T-helper 1 cell treated with Interleukin-12 subunit alpha and Interleukin-12 subunit beta and Interleukin-4 antibody, amounts not matched to agents 30 ng/mL and 1 ng/mL, for 36 hours (primary cell): ENCODE measurements around the gene ACAP3. TPM values are rescaled to one million over a fixed set of nuclear protein-coding genes. Genes with fewer than 3 reads are reported as not detected.

Source experiments
- intact Hi-C: fragments of 100-400 bp; cut with micrococcal nuclease; formaldehyde crosslinking; loops from one replicate; pipeline ENCODE4 v1.15.1; 2024
- total RNA-seq: library from RNA; stranded (reverse); gene quantifications from 2 replicates; pipeline ENCODE4 v1.2.3, GENCODE V29; 2022

Gene ACAP3
- total RNA-seq, 1 donor from 2014 or later: 60.9 TPM

DNA sequence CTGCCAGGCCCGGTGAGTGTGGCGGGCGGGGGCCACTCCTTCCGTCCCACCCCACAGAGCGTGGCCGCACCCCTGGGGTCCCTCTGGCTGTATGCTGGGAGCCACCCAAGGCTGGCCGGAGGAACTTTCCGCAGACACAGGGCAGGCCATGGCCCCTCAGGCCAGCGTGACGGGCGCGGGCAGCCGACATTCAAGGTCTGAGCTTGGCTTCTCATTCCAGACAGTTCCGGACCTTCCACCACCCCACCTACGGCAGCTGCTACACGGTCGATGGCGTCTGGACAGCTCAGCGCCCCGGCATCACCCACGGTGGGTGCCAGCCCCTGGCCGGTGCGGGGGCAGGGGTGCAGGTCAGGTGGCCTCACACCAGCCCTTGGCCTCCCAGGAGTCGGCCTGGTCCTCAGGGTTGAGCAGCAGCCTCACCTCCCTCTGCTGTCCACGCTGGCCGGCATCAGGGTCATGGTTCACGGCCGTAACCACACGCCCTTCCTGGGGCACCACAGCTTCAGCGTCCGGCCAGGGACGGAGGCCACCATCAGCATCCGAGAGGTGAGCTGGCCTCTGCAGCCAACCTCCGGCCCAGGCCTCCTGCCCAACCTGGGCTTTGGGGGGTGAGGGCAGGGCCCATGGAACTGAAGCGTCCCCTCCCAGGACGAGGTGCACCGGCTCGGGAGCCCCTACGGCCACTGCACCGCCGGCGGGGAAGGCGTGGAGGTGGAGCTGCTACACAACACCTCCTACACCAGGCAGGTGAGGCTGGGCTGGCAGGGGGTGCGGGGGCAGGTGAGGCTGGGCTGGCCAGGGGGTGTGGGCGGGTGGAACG lies 20.2 kb downstream of the ACAP3 start:
- intact Hi-C loops: no loop called here

DNA sequence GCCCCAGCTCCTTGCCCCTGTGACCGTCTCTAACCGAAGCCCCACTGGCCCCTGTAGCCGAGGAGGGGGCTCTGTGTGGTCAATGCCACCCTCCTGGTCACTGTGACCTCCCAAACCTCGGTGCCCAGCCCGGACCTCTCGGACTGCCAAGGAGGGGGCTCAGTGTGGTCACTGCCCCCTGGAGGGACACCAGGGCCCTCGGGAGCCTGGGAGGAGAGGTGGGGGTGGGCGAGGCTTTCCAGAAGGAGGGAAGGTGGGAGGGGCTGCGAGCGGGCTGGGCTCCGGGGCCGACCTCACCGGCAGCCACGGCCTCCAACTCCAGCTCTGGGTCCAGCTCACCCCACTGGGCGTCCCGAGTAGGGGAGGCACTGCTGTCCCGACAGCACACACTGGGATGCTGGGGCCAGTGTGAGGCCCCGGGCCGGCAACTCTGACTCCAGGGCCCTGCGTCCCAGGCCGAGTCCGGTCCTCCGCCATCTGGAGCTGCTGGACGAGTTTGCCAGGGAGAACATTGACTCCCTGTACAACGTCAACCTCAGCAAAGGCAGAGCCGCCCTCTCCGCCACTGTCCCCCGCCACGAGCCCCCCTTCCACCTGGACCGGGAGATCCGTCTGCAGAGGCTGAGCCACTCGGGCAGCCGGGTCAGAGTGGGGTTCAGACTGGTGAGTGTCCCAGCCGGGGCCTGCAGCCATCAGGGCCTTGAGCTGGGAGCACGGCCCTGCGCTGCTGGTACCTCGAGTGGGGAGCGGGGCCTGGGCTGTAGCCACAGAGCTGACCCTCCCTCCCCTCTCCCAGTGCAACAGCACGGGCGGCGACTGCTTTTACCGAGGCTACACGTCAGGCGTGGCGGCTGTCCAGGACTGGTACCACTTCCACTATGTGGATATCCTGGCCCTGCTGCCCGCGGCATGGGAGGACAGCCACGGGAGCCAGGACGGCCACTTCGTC lies 21.1 kb downstream of the ACAP3 start:
- intact Hi-C loops: no loop called here

DNA sequence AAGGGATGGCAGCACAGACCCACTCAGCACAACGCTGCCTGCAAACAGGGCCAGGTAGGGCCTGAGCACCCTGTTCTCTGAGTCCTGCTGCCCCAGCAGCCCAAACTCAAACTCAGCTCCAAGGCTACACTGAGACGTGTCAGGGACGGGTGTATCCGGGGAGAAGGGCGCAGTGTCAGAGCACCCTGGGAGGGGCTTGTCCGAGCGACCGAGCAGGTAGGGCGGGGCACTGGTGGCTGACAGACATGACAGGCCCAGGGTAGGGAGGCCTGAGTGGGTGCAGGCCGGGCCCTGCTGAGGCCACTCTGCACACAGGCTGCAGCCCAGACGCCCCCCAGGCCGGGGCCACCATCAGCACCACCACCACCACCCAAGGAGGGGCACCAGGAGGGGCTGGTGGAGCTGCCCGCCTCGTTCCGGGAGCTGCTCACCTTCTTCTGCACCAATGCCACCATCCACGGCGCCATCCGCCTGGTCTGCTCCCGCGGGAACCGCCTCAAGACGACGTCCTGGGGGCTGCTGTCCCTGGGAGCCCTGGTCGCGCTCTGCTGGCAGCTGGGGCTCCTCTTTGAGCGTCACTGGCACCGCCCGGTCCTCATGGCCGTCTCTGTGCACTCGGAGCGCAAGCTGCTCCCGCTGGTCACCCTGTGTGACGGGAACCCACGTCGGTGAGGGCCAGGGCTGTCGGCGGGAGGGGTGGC lies 22.0 kb downstream of the ACAP3 start:
- intact Hi-C loops: no loop called here

DNA sequence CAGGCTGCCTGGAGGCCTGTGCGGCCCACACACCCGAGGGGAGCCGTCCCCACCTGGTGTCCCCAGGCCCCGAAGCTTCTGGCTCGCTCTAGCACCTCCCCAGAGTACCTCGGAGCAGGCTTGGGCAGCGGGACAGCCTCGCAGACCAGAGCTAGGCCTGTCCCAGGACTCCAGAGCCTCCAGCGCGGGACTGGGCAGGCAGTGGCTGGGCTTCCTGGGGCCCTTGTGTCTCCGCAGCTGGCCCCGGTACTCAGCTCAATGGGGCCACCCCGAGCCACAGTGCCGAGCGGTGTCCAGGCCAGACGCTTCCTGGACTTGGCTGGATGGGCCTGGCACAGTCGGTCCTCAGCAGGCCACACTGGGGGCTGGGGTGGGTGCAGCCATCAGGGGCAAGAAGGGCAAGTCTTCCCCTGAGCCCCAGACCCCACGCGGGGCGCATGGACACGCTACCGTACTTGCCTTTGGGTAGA lies 22.6 kb downstream of the ACAP3 start:
- intact Hi-C loops: no loop called here

DNA sequence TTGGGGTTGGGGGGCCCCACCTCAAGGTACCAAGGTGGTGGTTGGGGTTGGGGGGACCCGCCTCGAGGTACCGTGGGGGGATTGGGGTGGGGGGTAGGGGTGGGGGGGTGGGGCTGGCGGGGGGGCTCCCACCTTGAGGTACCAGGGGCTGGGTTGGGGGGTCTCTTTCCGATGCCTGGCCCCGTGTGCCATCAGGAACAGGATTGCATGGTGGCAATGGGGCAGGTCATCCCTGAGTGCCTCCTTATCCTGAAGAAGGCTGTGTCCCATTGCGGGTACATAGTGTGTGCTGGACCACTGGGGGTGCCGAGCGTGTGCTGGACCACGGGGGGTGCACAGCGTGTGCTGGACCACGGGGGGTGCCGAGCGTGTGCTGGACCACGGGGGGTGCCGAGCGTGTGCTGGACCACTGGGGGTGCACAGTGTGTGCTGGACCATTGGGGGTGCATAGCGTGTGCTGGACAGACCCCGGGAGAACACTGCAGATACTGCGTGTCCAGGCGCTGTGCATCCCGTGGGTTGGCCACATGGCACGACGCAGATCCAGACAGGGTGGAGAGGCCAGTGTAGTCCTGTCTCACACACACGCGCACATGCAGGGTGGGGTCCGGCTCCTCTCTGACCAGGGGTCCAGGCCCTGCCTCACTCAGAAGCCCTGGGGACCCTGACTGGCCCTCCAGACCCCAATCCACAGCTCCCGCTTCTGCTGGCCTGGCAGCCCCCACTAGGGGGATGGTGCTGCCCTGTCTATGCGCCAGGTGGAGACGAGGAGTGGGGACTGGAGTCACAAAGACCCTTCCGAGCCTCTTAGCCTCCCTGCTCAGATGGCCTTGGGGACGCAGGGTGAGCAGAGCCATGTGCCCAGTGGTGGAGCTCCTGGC lies 23.3 kb downstream of the ACAP3 start:
- intact Hi-C loops: no loop called here

DNA sequence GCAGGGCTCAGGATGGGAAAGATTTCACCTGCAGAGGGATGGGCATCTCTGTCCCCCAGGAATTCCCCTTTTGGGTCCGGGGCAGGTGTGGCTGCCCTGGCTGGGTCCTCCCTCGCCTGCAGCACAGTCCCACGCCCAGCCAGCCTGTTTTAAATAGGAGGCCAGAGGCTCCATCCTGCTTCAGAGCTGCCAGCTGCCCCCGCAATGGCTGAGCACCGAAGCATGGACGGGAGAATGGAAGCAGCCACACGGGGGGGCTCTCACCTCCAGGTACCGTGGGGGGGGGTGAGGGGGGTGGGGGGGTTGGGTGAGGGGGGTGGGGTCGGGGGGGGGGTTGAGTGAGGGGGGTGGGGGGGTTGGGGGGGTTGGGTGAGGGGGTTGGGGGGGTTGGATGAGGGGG lies 23.9 kb downstream of the ACAP3 start:
- intact Hi-C loops: no loop called here

DNA sequence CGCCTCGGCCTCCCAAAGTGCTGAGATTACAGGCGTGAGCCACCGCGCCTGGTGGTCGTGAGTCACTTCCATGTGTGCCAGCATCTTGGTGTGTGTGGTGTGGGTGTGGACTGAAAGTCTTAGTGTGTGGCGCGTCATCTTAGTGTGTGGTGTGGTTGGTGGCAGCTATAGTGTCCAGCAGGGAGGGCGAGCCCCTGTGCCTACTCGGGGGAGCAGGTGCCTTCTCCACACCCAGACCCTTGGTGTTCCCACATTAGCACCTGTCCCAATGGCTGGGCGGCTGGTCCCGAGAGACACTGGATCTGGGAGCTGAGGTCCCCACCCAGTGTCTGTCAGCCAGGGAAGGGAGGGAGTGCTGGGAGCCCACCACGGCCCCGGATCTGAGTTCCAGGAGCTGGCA lies 24.7 kb downstream of the ACAP3 start:
- intact Hi-C loops: no loop called here

DNA sequence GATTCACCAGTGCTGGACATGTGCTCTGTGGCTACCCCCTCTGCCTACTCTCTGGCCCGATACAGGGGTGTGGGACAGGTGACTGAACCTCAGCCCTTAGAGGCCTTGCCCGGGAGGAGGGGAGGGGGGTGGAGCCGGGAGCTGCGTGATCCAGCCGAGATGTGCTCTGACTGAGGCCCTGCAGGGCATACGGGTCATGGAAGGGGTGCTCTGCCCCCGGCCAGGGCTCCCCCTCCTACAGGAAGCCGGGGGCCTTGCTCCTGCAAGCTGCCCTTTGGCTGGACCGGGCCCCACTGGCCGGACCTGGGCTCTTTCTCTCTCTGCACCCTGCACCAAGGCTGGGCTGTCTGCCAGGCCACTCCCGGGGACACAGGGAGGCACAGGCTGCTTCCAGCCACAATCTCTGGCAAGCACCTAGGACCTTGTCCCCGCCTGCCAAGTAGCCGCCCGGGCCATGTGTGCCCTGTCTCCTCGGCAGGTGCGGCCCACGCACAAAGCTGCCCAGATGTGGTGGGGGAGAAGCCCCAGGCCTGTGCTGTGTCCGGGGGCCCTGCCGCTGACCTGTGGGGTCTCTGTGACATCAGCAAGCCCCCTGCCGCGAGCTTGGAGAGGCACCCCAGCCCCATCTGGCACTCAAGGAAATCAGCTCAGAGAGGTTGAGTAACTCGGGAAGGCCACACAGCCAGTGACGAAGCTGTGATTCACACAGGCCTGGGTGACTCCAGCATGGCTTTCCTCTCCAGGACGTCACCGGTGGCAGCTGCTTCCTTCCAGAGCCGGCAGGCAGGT lies 26.0 kb downstream of the ACAP3 start:
- intact Hi-C loops: no loop called here

DNA sequence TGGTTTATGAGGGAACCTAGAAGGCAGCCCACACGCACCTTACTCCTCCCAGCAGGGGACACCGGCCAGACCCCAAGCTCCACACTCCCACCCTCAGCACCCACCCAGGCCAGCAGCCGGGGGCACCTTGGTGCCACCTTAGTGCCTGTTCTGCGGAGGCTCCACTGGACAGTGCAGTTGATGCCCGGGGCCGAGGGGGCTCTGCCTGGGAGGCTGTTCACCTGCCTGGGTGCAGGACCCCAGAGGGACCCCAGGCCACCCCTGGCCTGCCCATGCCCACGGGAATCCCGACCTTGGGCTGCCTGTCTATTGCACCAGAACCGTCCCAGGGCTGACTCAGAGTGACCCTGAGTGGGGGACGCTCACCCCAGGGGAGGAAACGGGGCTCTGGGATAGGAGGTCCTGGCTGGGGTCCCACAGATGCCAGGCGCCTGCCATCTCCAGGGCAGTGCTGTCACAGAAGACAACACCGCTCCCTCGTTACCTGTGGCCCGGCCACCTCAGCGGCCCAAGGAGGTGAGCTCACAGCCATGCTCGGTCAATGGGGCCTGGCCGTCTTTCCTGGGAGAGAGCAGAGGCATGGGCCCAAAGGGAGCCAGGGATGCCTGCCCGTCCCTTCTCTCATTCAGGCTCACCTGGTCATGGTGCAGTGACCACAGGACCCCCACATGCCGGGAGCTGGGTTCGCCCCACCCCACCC lies 26.8 kb downstream of the ACAP3 start:
- intact Hi-C loops: no loop called here

DNA sequence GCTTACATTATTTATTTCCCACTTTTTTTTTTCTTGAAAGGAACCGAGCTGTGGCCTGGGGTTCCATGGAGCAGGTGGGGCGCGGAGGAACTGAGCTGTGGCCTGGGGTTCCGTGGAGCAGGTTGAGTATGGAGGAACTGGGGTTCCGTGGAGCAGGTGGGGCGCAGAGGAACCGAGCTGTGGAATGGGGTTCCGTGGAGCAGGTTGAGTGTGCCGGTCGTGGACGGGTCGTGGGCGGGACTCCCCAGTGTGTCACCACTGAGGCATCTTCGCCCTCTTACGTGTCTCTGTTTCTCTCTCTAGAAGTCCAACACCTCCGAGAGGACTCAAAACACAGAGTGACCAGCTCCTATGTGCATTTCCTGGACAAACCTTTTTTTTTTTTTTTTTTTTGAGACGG lies 28.7 kb downstream of the ACAP3 start:
- intact Hi-C loops: no loop called here

DNA sequence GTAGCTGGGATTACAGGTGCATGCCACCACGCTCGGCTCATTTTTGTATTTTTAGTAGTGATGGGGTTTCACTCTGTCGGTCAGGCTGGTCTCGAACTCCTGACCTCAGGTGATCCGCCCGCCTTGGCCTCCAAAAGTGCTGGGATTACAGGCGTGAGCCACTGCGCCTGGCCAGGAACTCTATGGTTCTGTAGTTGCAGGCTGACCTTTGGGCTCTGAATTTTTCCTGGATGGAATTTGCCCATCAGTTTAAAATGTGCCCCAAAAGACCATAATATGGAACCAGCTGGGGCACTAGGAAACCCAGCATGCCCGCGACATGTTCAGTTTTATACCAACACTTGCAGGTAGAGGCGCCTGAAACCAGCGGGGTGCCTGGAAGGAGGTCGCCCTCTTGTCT lies 29.1 kb downstream of the ACAP3 start:
- intact Hi-C loops: no loop called here

DNA sequence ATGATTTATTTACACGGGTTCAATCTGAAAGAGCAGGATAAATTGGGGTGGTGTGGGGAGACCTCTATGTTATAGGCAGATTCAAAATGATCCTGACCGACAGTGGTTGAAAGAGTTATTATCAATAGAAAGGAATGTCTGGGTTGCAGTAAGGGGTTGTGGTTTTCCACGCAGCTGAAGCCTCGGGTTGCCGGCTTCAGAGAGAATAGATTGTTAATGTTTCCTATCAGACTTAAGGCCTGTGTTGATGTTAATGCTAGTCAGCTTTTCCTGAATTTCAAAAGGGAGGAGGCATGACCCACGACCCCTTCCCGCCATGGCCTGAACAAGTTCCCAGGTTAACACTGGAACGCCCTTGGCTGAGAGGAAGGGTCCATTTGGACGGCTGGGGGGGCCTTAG lies 31.9 kb downstream of the ACAP3 start:
- intact Hi-C loops: no loop called here

DNA sequence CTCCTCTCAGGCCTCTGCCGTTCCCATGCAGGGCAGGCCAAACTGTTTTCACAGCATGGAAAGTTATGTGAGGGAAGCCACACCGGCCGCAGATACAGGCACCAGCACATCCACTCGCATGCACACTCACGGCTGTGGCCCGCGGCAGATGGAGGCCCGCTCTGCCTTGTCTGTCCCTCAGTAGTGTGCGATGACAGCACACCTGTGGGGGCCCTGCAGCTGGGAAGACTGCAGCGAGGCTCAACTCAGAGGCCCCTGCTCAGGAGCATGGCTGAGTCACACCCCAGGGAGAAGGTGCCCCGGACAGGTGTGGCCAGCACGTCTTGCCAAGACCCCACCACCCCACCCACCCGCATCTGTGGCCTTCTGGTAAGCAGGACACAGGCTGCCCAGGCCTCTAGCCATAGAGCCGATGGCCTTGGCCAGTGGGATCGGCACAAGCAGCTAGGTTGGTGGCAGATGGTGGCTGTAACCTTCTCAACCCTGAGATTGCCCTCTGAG lies 32.7 kb downstream of the ACAP3 start:
- intact Hi-C loops: loop anchor here (1.0 to 5.0 kb wide), 3 partner anchors 33 to 263 kb away; partner anchors contain the start of genes ISG15, PUSL1 and TNFRSF18

DNA sequence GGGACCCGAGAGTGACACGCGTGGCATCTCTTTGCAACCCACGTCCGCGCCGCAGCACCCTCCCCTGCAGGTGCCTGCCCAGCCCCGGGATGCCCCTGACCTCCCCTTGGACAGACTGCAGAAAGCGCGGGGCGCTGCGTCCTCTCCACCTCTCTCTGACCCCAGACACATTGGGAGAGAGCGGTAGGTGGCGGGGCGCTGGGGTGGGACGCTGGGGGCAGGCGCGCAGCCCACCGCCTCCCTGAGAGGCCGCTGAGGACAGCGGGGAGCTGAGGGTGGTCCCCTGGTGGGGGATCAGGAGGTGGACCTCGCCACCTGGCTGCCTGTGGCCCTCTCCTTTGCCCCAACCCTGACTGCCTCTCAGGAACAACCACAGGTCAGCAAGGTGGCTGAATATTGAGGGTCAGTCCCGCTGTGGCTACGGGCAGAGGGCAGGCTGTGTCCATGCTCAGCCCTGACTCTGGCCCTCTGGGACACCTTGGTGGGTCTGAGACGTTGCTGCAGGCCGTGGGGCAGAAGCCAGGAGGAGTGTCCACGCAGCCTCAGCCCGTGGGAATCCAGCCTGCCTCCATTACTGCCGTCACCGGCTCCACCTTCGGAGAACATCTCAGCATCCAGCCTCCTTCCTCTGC lies 33.3 kb downstream of the ACAP3 start:
- intact Hi-C loops: loop anchor here (1.0 to 5.0 kb wide), 3 partner anchors 34 to 262 kb away; partner anchors contain the start of genes ISG15, PUSL1 and TNFRSF18

DNA sequence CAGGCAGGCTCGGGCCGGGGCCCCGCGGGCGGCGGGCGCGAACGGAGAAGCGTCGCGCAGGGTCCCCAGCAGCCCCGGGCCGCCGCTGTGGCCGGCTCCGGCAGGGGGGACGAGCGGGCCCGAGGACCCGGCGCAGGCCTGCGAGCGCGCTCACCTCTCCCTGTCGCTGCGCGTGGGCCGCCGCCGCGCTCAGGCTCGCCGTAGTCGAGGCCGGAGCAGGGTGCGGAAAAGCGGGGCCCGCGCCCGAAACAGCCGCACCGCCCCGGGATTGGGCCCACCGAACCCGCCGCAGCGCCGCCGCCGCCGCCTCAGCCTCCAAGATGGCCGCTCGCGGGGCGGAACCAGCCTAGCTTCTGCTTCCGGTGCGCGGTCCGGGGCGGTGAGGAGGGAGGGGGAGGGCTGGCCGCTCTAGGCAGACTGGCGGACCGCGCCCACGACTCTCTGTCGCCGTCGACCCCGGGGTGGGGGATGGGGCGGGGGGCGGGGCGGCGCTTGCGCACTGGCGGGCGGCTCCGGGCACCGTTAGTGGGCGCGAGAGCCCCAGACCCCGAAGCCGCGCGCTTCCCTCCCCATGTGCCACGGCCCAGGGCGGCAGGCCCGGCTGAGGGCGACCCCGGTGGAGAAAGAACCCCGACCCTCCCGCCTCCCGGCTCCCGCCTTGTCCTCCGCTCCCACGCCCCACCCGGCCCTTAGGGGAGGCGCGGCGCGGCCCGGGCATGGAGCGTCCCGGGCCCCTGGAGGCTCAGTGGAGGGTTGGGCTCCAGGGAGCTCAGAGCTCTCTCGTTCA lies 34.0 kb downstream of the ACAP3 start, which contains the start of gene UBE2J2:
UBE2J2 (minus strand) TSS at position 343 of the 787 bp plus-strand sequence. CDS start 5,862 bp downstream, outside the sequence.
- intact Hi-C loops: loop anchor here (1.0 to 5.0 kb wide), 7 partner anchors 35 to 261 kb away; partner anchors contain the start of genes AURKAIP1, C1orf159, CCNL2 and ISG15

DNA sequence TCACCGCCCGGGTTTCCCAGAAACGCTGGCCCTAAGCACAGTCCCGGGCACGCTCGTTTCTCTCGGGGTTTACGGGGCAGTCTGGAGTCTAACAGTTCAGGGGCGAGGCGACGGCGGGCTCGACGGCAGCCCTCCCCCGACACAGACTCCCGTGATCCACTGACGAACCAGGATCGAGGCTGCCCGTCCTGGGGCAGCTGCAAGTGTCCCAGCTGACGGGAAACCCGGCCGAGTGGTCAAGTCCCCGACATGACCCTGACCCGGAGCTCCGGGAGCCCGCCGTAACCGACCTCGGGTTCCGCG lies 34.6 kb downstream of the ACAP3 start:
- intact Hi-C loops: loop anchor here (1.0 to 5.0 kb wide), 6 partner anchors 42 to 261 kb away; partner anchors contain the start of genes AURKAIP1, C1orf159, CCNL2 and ISG15
